ENCODE results near the gene UBE2A.

UBE2A gene

GRCh38 chrX:119589810-119590209 is 15.4 kb downstream of the UBE2A start:
- no peak overlapping the region for H3K27ac Mint-ChIP-seq
- no peaks in the 10 kb centered on the region for H3K9me3 Mint-ChIP-seq
- no peak for DNase-seq
- peaks cover 5% of the 10 kb centered on the region for H3K4me1 Mint-ChIP-seq (ENCODE audit: low read depth)
- no peak overlapping the region for H3K4me3 Mint-ChIP-seq
- H3K27me3 Mint-ChIP-seq: no peaks in the 10 kb centered on the region
- H3K36me3 Mint-ChIP-seq (ENCODE audit: low read depth): peaks cover 89% of the 10 kb centered on the region

GRCh38 chrX:119602701-119603255 is 28.4 kb downstream of the UBE2A start:
- DNase-seq: no peak
- Mint-ChIP-seq H3K36me3 (ENCODE audit: low read depth) (peaks cover 62% of the 10 kb centered on the region), H3K4me3 (no peak overlapping the region), H3K27me3 (peaks cover 6% of the 10 kb centered on the region), H3K4me1 (ENCODE audit: low read depth) (peaks cover 50% of the 10 kb centered on the region), H3K27ac (no peak overlapping the region), H3K9me3 (no peaks in the 10 kb centered on the region)

- H3K27me3 Mint-ChIP-seq: peaks cover 11% of the 10 kb centered on the region
- H3K36me3 Mint-ChIP-seq (ENCODE audit: low read depth): peaks cover 55% of the 10 kb centered on the region
- DNase-seq: no peak
- peaks cover 47% of the 10 kb centered on the region for H3K4me1 Mint-ChIP-seq (ENCODE audit: low read depth)
- no peaks in the 10 kb centered on the region for H3K9me3 Mint-ChIP-seq
- peak overlapping the region; percentile 90 for H3K27ac Mint-ChIP-seq
- H3K4me3 Mint-ChIP-seq: peak overlapping the region; percentile 91
Measured at GRCh38 chrX:119604766-119605463, 30.6 kb downstream of the UBE2A start.

GRCh38 chrX:119605464-119606279 is 31.3 kb downstream of the UBE2A start:
- peaks cover 49% of the 10 kb centered on the region for H3K36me3 Mint-ChIP-seq (ENCODE audit: low read depth)
- peak overlapping the region; percentile 91 for H3K4me3 Mint-ChIP-seq
- H3K9me3 Mint-ChIP-seq: no peaks in the 10 kb centered on the region
- peak overlapping the region; percentile 97 for H3K27ac Mint-ChIP-seq
- peaks cover 48% of the 10 kb centered on the region for H3K4me1 Mint-ChIP-seq (ENCODE audit: low read depth)
- H3K27me3 Mint-ChIP-seq: peaks cover 11% of the 10 kb centered on the region
- no peak for DNase-seq

- H3K36me3 Mint-ChIP-seq (ENCODE audit: low read depth): peaks cover 45% of the 10 kb centered on the region
- peak within 1 kb of the TSS; percentile 97 for H3K27ac Mint-ChIP-seq
- H3K27me3 Mint-ChIP-seq: peaks cover 11% of the 10 kb centered on the region
- peak; percentile 88 for DNase-seq
- H3K4me3 Mint-ChIP-seq: peak within 1 kb of the TSS; percentile 91
- H3K9me3 Mint-ChIP-seq: no peaks in the 10 kb centered on the region
- peaks cover 48% of the 10 kb centered on the region for H3K4me1 Mint-ChIP-seq (ENCODE audit: low read depth)
Measured at GRCh38 chrX:119606280-119607017, 32.1 kb downstream of the UBE2A start, which contains the start of gene NKRF. NKRF (minus strand) TSS chrX:119606424.

- no peak for DNase-seq
Measured at GRCh38 chrX:119607018-119607389, 32.6 kb downstream of the UBE2A start.

GRCh38 chrX:119614776-119615175 is 40.4 kb downstream of the UBE2A start:
- Mint-ChIP-seq H3K27me3 (no peaks in the 10 kb centered on the region), H3K36me3 (ENCODE audit: low read depth) (peaks cover 35% of the 10 kb centered on the region), H3K9me3 (no peaks in the 10 kb centered on the region), H3K4me1 (ENCODE audit: low read depth) (peaks cover 4% of the 10 kb centered on the region), H3K27ac (no peak overlapping the region), H3K4me3 (no peak overlapping the region)
- DNase-seq: no peak

More at GRCh38 chrX:119607018-119607389, 32.6 kb downstream of the UBE2A start:
- peak overlapping the region; percentile 91 for H3K4me3 Mint-ChIP-seq
- H3K27ac Mint-ChIP-seq: peak overlapping the region; percentile 97
- H3K9me3 Mint-ChIP-seq: no peaks in the 10 kb centered on the region
- peaks cover 42% of the 10 kb centered on the region for H3K36me3 Mint-ChIP-seq (ENCODE audit: low read depth)
- H3K27me3 Mint-ChIP-seq: peaks cover 11% of the 10 kb centered on the region
- H3K4me1 Mint-ChIP-seq (ENCODE audit: low read depth): peaks cover 44% of the 10 kb centered on the region

- no peak for DNase-seq
- H3K4me3 Mint-ChIP-seq: no peak overlapping the region
- no peak overlapping the region for H3K27ac Mint-ChIP-seq
- H3K4me1 Mint-ChIP-seq (ENCODE audit: low read depth): peaks cover 5% of the 10 kb centered on the region
- peaks cover 52% of the 10 kb centered on the region for H3K36me3 Mint-ChIP-seq (ENCODE audit: low read depth)
- no peaks in the 10 kb centered on the region for H3K9me3 Mint-ChIP-seq
- H3K27me3 Mint-ChIP-seq: no peaks in the 10 kb centered on the region
Measured at GRCh38 chrX:119617517-119618164, 43.3 kb downstream of the UBE2A start.

GRCh38 chrX:119618439-119618838 is 44.1 kb downstream of the UBE2A start:
- Mint-ChIP-seq H3K27ac (peak overlapping the region; percentile 81), H3K9me3 (no peaks in the 10 kb centered on the region), H3K4me3 (no peak overlapping the region), H3K36me3 (ENCODE audit: low read depth) (peaks cover 60% of the 10 kb centered on the region), H3K27me3 (no peaks in the 10 kb centered on the region), H3K4me1 (ENCODE audit: low read depth) (peaks cover 5% of the 10 kb centered on the region)
- DNase-seq: no peak

- H3K4me1 Mint-ChIP-seq (ENCODE audit: low read depth): peaks cover 5% of the 10 kb centered on the region
- no peaks in the 10 kb centered on the region for H3K27me3 Mint-ChIP-seq
- H3K4me3 Mint-ChIP-seq: no peak overlapping the region
- H3K9me3 Mint-ChIP-seq: no peaks in the 10 kb centered on the region
- peaks cover 84% of the 10 kb centered on the region for H3K36me3 Mint-ChIP-seq (ENCODE audit: low read depth)
- H3K27ac Mint-ChIP-seq: peak overlapping the region; percentile 69
- no peak for DNase-seq
Measured at GRCh38 chrX:119622356-119623232, 48.2 kb downstream of the UBE2A start.

- H3K27ac Mint-ChIP-seq: peak overlapping the region; percentile 60
- peaks cover 82% of the 10 kb centered on the region for H3K36me3 Mint-ChIP-seq (ENCODE audit: low read depth)
- H3K27me3 Mint-ChIP-seq: no peaks in the 10 kb centered on the region
- H3K4me3 Mint-ChIP-seq: no peak overlapping the region
- DNase-seq: no peak
- H3K4me1 Mint-ChIP-seq (ENCODE audit: low read depth): peaks cover 5% of the 10 kb centered on the region
- no peaks in the 10 kb centered on the region for H3K9me3 Mint-ChIP-seq
Measured at GRCh38 chrX:119624417-119624816, 50.1 kb downstream of the UBE2A start.

GRCh38 chrX:119624951-119625668 is 50.7 kb downstream of the UBE2A start:
- no peaks in the 10 kb centered on the region for H3K27me3 Mint-ChIP-seq
- no peaks in the 10 kb centered on the region for H3K9me3 Mint-ChIP-seq
- peak overlapping the region; percentile 60 for H3K27ac Mint-ChIP-seq
- DNase-seq: no peak
- peaks cover 82% of the 10 kb centered on the region for H3K36me3 Mint-ChIP-seq (ENCODE audit: low read depth)
- H3K4me3 Mint-ChIP-seq: no peak overlapping the region
- H3K4me1 Mint-ChIP-seq (ENCODE audit: low read depth): peaks cover 5% of the 10 kb centered on the region

- Mint-ChIP-seq H3K4me3 (no peak overlapping the region), H3K4me1 (ENCODE audit: low read depth) (peaks cover 5% of the 10 kb centered on the region), H3K36me3 (ENCODE audit: low read depth) (peaks cover 89% of the 10 kb centered on the region), H3K9me3 (no peaks in the 10 kb centered on the region), H3K27me3 (no peaks in the 10 kb centered on the region), H3K27ac (peak overlapping the region; percentile 62)
- no peak for DNase-seq
Measured at GRCh38 chrX:119625843-119626242, 51.5 kb downstream of the UBE2A start.

Data from activated T-cell treated with anti-CD3 and anti-CD28 coated beads, Interleukin-2, amount 50 U/mL, for 24 hours (primary cell).